CD4-positive, alpha-beta memory T cell (primary cell): Measurements from ENCODE around the gene GNG13. TPM values are rescaled to one million over a fixed set of nuclear protein-coding genes. Genes with fewer than 3 reads are reported as not detected.

ENCODE experiments used
- CTCF ChIA-PET: fragments of 350-600 bp; sonication (Branson Sonifier 250); formaldehyde crosslinking; loops from one replicate; lab custom pipeline; 2021; ENCODE audit warnings: inconsistent platforms; ENCODE audit not compliant: partially characterized antibody; lab: Charles Lee
- POLR2A ChIA-PET: fragments of 350-600 bp; sonication (Branson Sonifier 250); formaldehyde crosslinking; loops from one replicate; lab custom pipeline; 2021; ENCODE audit not compliant: partially characterized antibody; lab: Charles Lee
- DNase-seq, 5 donors: peaks; one replicate each; pipeline versions ENCODE4 v3.0.0 to v3.0.0-alpha.2; 2020 to 2022; ENCODE audit warnings: mixed read lengths in 1 of 5
- H3K27ac ChIP-seq: one replicate; pipeline ENCODE4 v1.7.0; 2013; ENCODE audit warnings: low read depth, low read length
- H3K27me3 ChIP-seq: 2 replicates; pipeline ENCODE4 v1.7.0; 2013; ENCODE audit warnings: mild to moderate bottlenecking, low read length, moderate library complexity; ENCODE audit not compliant: insufficient read depth
- H3K36me3 ChIP-seq: 2 replicates; pipeline ENCODE4 v1.7.0; 2013; ENCODE audit warnings: mild to moderate bottlenecking, low read length, moderate library complexity; ENCODE audit not compliant: insufficient read depth
- H3K4me1 ChIP-seq: 2 replicates; pipeline ENCODE4 v1.7.0; 2013; ENCODE audit warnings: mild to moderate bottlenecking, low read length, moderate library complexity; ENCODE audit not compliant: insufficient read depth
- H3K4me3 ChIP-seq, 2 donors: one replicate each; pipeline ENCODE4 v1.7.0; 2013; ENCODE audit warnings: low read length in 2 of 2, mild to moderate bottlenecking in 1 of 2
- H3K9me3 ChIP-seq, 2 donors: one replicate each; pipeline ENCODE4 v1.7.0; 2013; ENCODE audit warnings: low read length in 2 of 2, control low read depth in 1 of 2; ENCODE audit not compliant: control insufficient read depth in 1 of 2
- H3K27ac Mint-ChIP-seq, 7 donors: one replicate each; pipeline ENCODE4 v1.8.0; 2020 to 2021; ENCODE audit warnings: mixed read lengths in 7 of 7, mild to moderate bottlenecking in 6 of 7, inconsistent platforms in 3 of 7, moderate library complexity in 3 of 7
- H3K27me3 Mint-ChIP-seq, 2 donors: one replicate each; pipeline ENCODE4 v1.8.0; 2020 to 2021; ENCODE audit warnings: mixed read lengths in 2 of 2
- H3K36me3 Mint-ChIP-seq, 2 donors: one replicate each; pipeline ENCODE4 v1.8.0; 2020 to 2021; ENCODE audit warnings: mixed read lengths in 2 of 2, inconsistent platforms in 1 of 2, mild to moderate bottlenecking in 1 of 2
- H3K4me1 Mint-ChIP-seq, 4 donors: one replicate each; pipeline ENCODE4 v1.8.0; 2020 to 2021; ENCODE audit warnings: mixed read lengths in 4 of 4, mild to moderate bottlenecking in 1 of 4
- H3K4me3 Mint-ChIP-seq, 8 donors: one replicate each; pipeline ENCODE4 v1.8.0; 2020 to 2021; ENCODE audit warnings: mixed read lengths in 8 of 8, mild to moderate bottlenecking in 7 of 8, moderate library complexity in 6 of 8, inconsistent platforms in 3 of 8
- H3K9me3 Mint-ChIP-seq, 8 donors: one replicate each; pipeline ENCODE4 v1.8.0; 2020 to 2021; ENCODE audit warnings: mixed read lengths in 8 of 8, mild to moderate bottlenecking in 5 of 8, inconsistent platforms in 3 of 8, moderate library complexity in 1 of 8
- intact Hi-C: fragments of 100-400 bp; cut with micrococcal nuclease; formaldehyde crosslinking; loops from one replicate; pipeline ENCODE4 v1.15.1; 2023
- polyA plus RNA-seq, 2 donors: library from polyadenylated mRNA; unstranded; fragments of 300-500 nt; fragmentation: Illumina TruSeq; gene quantifications; one replicate each; pipeline ENCODE4 v1.2.3, GENCODE V29; 2021
- total RNA-seq, 2 experiments: library from RNA; stranded (reverse); gene quantifications; one replicate each; pipeline ENCODE4 v1.2.3, GENCODE V29; 2021

GNG13 gene
- total and polyA plus RNA-seq, 4 experiments from 2014 or later = not detected

- H3K27me3 Mint-ChIP-seq = peaks cover 0 to 1% of the 10 kb centered on the region in 2 donors
- no peaks in the 10 kb centered on the region for H3K4me1 Mint-ChIP-seq
- no peaks in the 10 kb centered on the region for H3K36me3 Mint-ChIP-seq
- H3K36me3 ChIP-seq = no peaks in the 10 kb centered on the region
- H3K9me3 ChIP-seq = no peaks in the 10 kb centered on the region
- H3K9me3 Mint-ChIP-seq = no peaks in the 10 kb centered on the region
- H3K27me3 ChIP-seq = no peaks in the 10 kb centered on the region
- POLR2A ChIA-PET = no interaction called here
- CTCF ChIA-PET = no interaction called here
- H3K4me3 Mint-ChIP-seq = no peak overlapping the region
- H3K27ac ChIP-seq = no peak overlapping the region
- H3K27ac Mint-ChIP-seq = no peak overlapping the region
- DNase-seq = no peak
- no peaks in the 10 kb centered on the region for H3K4me1 ChIP-seq
- intact Hi-C loops = no loop called here
- H3K4me3 ChIP-seq = no peak overlapping the region
Observed at GRCh38 chr16:763369-764183, 37.0 kb downstream of the GNG13 start.

DNA sequence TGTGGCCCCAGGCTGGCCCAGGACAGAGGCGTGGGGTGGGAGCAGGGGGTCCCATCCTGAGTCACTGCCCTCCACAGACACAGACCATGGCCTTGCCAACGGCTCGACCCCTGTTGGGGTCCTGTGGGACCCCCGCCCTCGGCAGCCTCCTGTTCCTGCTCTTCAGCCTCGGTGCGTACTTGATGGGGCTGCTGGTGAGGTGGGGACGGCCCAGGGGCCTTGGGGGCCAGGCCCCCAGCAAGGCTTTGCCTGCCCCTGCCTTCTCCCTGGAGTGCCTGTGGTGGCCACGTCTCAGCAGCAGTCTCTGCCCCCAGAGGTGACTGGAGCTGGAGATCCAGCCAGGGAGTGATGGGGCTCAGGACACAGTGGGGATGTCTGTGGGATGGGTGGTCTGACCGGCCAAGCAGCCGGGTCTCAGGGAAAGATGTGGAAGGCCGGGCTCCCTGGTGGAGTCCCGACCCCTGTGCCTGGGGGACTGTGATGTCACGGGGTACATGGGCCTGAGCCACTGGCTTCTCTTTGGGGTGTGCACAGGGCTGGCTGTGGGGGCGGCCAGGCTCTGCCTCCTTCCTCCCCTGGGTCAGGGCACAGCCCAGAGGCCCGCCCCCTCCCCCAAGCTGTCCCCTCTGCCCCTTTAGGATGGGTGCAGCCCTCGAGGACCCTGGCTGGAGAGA is 37.8 kb downstream of the GNG13 start:
- no peaks in the 10 kb centered on the region for H3K36me3 ChIP-seq
- H3K4me1 ChIP-seq = no peaks in the 10 kb centered on the region
- no peaks in the 10 kb centered on the region for H3K9me3 ChIP-seq
- H3K27me3 ChIP-seq = no peaks in the 10 kb centered on the region
- peaks cover under 1 to 1% of the 10 kb centered on the region in 2 donors for H3K27me3 Mint-ChIP-seq
- POLR2A ChIA-PET = no interaction called here
- no peaks in the 10 kb centered on the region for H3K36me3 Mint-ChIP-seq
- no peak overlapping the region for H3K4me3 ChIP-seq
- no peaks in the 10 kb centered on the region for H3K4me1 Mint-ChIP-seq
- intact Hi-C loops = no loop called here
- H3K27ac Mint-ChIP-seq = no peak overlapping the region
- H3K27ac ChIP-seq = no peak overlapping the region
- no peak overlapping the region for H3K4me3 Mint-ChIP-seq
- no peak for DNase-seq
- H3K9me3 Mint-ChIP-seq = no peaks in the 10 kb centered on the region
- CTCF ChIA-PET = no interaction called here

GRCh38 chr16:761625-762513 is 38.7 kb downstream of the GNG13 start:
- H3K9me3 Mint-ChIP-seq = peaks cover 0 to 2% (median 0%) of the 10 kb centered on the region in 8 donors
- H3K4me1 Mint-ChIP-seq = no peaks in the 10 kb centered on the region
- peaks cover 3 to 5% of the 10 kb centered on the region in 2 donors for H3K27me3 Mint-ChIP-seq
- H3K36me3 ChIP-seq = no peaks in the 10 kb centered on the region
- intact Hi-C loops = no loop called here
- H3K27ac Mint-ChIP-seq = no peak overlapping the region
- H3K4me1 ChIP-seq = no peaks in the 10 kb centered on the region
- no peak for DNase-seq
- H3K4me3 Mint-ChIP-seq = no peak overlapping the region
- no peaks in the 10 kb centered on the region for H3K27me3 ChIP-seq
- CTCF ChIA-PET = no interaction called here
- no peaks in the 10 kb centered on the region for H3K36me3 Mint-ChIP-seq
- H3K27ac ChIP-seq = no peak overlapping the region
- no peaks in the 10 kb centered on the region for H3K9me3 ChIP-seq
- H3K4me3 ChIP-seq = no peak overlapping the region
- POLR2A ChIA-PET = no interaction called here

DNA sequence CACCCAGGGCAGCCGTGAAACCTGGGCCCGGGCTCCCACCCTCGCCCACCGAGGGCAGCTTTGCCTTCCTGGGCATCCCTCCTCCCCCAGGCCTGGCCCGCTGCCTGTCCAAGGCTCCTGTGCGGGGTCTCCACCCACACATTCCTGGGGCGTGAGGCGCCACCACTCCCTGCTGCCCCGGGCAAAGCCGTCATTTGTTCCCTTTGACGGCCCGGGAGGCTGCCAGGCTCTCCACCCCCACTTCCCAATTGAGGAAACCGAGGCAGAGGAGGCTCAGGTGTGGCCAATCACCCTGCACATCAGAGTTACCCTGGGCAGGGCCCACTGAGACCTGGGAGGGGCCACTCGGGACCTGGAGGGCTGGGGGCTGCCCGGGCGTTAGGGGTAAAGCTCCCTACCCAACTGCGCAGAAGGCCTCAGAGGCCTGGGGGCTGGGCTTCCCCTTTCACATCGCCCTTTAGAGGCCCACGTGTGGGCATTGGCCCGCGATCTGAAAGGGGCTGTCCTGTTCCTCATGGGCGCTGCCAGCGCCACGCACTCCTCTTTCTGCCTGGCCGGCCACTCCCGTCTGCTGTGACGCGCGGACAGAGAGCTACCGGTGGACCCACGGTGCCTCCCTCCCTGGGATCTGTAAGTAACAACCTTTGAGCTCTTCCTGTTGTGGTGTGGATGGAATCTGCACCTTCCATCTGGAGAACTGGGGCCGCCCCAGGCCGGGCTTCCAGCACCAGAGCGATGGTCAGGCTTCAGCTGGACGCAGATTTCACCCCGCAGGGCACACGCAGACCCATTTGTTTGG is 39.8 kb downstream of the GNG13 start, which contains the start of gene MSLN:
MSLN (plus strand) TSS at position 190 of the 799 bp plus-strand sequence. CDS start 1,947 bp downstream, outside the sequence.
- no peak for DNase-seq
- Mint-ChIP-seq H3K9me3 (peaks cover 0 to 5% (median under 1%) of the 10 kb centered on the region in 8 donors), H3K27ac (no peak within 1 kb of the TSS), H3K4me3 (no peak within 1 kb of the TSS), H3K4me1 (no peaks in the 10 kb centered on the region), H3K36me3 (peaks cover 0 to 3% of the 10 kb centered on the region in 2 donors), H3K27me3 (peaks cover 6 to 7% of the 10 kb centered on the region in 2 donors)
- Histone ChIP-seq H3K4me3 (no peak within 1 kb of the TSS), H3K27ac (no peak within 1 kb of the TSS), H3K27me3 (no peaks in the 10 kb centered on the region), H3K9me3 (no peaks in the 10 kb centered on the region), H3K36me3 (no peaks in the 10 kb centered on the region), H3K4me1 (no peaks in the 10 kb centered on the region)
- ChIA-PET CTCF (no interaction called here), POLR2A (no interaction called here)
- intact Hi-C loops = no loop called here

- no peaks in the 10 kb centered on the region for H3K9me3 ChIP-seq
- Mint-ChIP-seq H3K27me3 (peaks cover 6 to 7% of the 10 kb centered on the region in 2 donors), H3K4me3 (no peak overlapping the region), H3K36me3 (peaks cover 0 to 3% of the 10 kb centered on the region in 2 donors), H3K9me3 (peaks cover 0 to 5% (median under 1%) of the 10 kb centered on the region in 8 donors), H3K4me1 (no peaks in the 10 kb centered on the region), H3K27ac (no peak overlapping the region)
- no peaks in the 10 kb centered on the region for H3K36me3 ChIP-seq
- no peak overlapping the region for H3K4me3 ChIP-seq
- no peaks in the 10 kb centered on the region for H3K27me3 ChIP-seq
- H3K4me1 ChIP-seq = no peaks in the 10 kb centered on the region
- intact Hi-C loops = no loop called here
- ChIA-PET CTCF (interaction anchor here (0.6 kb wide), 1 partner anchor 46 kb away, joined by 3 read pairs; no protein-coding TSS in a partner anchor), POLR2A (no interaction called here)
- no peak for DNase-seq
- no peak overlapping the region for H3K27ac ChIP-seq
Observed at GRCh38 chr16:760065-760464, 40.5 kb downstream of the GNG13 start.

DNA sequence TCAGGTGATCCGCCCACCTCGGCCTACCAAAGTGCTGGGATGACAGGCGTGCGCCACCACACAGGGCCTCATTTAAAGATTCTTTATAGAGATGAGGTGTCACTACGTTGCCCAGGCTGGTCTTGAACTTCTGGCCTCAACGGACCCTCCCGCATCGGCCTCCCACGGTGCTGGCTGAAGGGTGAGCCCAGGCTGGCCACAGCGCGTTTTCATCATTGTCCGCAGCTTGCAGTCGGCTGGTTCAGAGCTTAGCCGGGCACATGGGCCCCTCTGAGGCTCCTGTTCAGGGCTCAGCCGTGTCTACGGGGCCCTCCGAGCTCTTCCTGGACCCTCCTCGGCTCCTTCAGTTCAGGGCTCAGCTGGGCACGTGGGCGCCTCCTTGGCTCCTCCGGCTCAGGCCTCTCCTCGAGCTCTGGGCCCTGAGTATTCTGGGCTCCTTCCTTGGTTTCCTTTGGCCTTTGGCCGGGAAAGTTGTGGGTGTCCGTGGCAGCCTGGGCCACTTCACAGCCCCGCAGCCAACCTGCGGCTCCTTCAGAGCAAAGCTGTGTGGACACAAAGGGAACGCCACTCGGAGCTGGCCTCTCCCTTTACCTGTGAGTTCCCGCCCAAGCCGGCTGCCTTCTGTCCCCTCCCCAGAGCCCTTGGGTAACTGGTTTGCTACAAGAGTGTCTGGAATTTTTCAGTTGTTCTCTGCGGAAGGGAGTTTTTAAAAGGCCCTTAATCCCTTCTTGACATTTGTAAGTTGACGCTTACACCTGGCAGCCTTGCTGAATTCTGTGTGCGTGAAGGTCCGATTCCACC is 41.2 kb downstream of the GNG13 start:
- Mint-ChIP-seq H3K27me3 (peaks cover 6 to 7% of the 10 kb centered on the region in 2 donors), H3K4me1 (peaks cover 0 to 2% (median under 1%) of the 10 kb centered on the region in 4 donors), H3K4me3 (no peak overlapping the region), H3K27ac (no peak overlapping the region), H3K36me3 (peaks cover 0 to 3% of the 10 kb centered on the region in 2 donors), H3K9me3 (peaks cover 0 to 5% (median under 1%) of the 10 kb centered on the region in 8 donors)
- no peak overlapping the region for H3K27ac ChIP-seq
- CTCF ChIA-PET = interaction anchor here (0.6 kb wide), 1 partner anchor 46 kb away, joined by 3 read pairs; no protein-coding TSS in a partner anchor
- DNase-seq = no peak
- intact Hi-C loops = no loop called here
- no peaks in the 10 kb centered on the region for H3K4me1 ChIP-seq
- POLR2A ChIA-PET = no interaction called here
- H3K27me3 ChIP-seq = no peaks in the 10 kb centered on the region
- H3K9me3 ChIP-seq = no peaks in the 10 kb centered on the region
- no peak overlapping the region for H3K4me3 ChIP-seq
- no peaks in the 10 kb centered on the region for H3K36me3 ChIP-seq
